PC-9 (cell line): ENCODE results near the gene GAS7.

ENCODE experiments used
- CTCF ChIP-seq: fragments of 200-600 bp; sonication (generic); conservative IDR thresholded peaks from 2 replicates; pipeline ENCODE4 v1.6.1; 2017; ENCODE audit warnings: mixed run types, antibody characterized with exemption, mild to moderate bottlenecking, moderate library complexity
- EZH2 ChIP-seq: fragments of 200-600 bp; sonication (generic); IDR thresholded peaks from 2 replicates; pipeline ENCODE4 v1.8.0; 2017; ENCODE audit warnings: antibody characterized with exemption, low read depth

GRCh38 chr17:10116753-10117420, 81.5 kb downstream of the GAS7 start:
- TF ChIP-seq CTCF: no peak
- TF ChIP-seq EZH2: no peak
